Heart right ventricle (tissue), 16 donors: ENCODE results near the gene MACROD2. TPM values are rescaled to one million over a fixed set of nuclear protein-coding genes. Genes with fewer than 3 reads are reported as not detected.

ENCODE experiments used
- ATAC-seq, 8 donors: fragments of 200-7000 bp; cut with Tn5 transposase; one replicate each; pipeline ENCODE4 v1.9.1; 2020; ENCODE audit warnings: mild to moderate bottlenecking in 8 of 8, moderate library complexity in 8 of 8, moderate number of reproducible peaks in 1 of 8
- DNase-seq, 2 donors: peaks; one replicate each; pipeline ENCODE4 v3.0.0-alpha.2; 2020
- H3K27ac ChIP-seq, 10 donors: fragments of 200-600 bp; sonication (generic) in 2 of 10; one replicate each; pipeline versions ENCODE4 v1.5.0 to v1.8.0; 2020 to 2022; ENCODE audit warnings: mild to moderate bottlenecking in 3 of 10
- H3K27me3 ChIP-seq, 7 donors: fragments of 200-600 bp; one replicate each; pipeline ENCODE4 v1.8.0; 2021 to 2022; ENCODE audit warnings: mild to moderate bottlenecking in 2 of 7
- H3K36me3 ChIP-seq, 9 donors: fragments of 200-600 bp; sonication (generic) in 1 of 9; one replicate each; pipeline versions ENCODE4 v1.5.0 to v1.8.0; 2020 to 2022; ENCODE audit warnings: mild to moderate bottlenecking in 2 of 9
- H3K4me1 ChIP-seq, 9 donors: fragments of 200-600 bp; sonication (generic) in 1 of 9; one replicate each; pipeline versions ENCODE4 v1.5.0 to v1.8.0; 2020 to 2022; ENCODE audit warnings: mild to moderate bottlenecking in 4 of 9
- H3K4me3 ChIP-seq, 10 donors: fragments of 200-600 bp; sonication (generic) in 2 of 10; one replicate each; pipeline versions ENCODE4 v1.5.0 to v1.8.0; 2020 to 2022; ENCODE audit warnings: mild to moderate bottlenecking in 7 of 10, moderate library complexity in 2 of 10
- H3K9me3 ChIP-seq, 11 donors: fragments of 200-600 bp in 10 of 11; sonication (generic) in 2 of 11; one replicate each; pipeline versions ENCODE4 v1.5.0 to v1.8.0; 2013 to 2022; ENCODE audit warnings: mild to moderate bottlenecking in 2 of 11, control low read depth in 1 of 11, moderate library complexity in 1 of 11
- CTCF ChIP-seq, 9 donors: fragments of 200-600 bp; sonication (generic) in 2 of 9; IDR thresholded peaks; one replicate each; pipeline versions ENCODE4 v1.5.0 to v1.8.0; 2021 to 2022; ENCODE audit warnings: antibody characterized with exemption in 9 of 9, mild to moderate bottlenecking in 5 of 9, moderate library complexity in 1 of 9
- WGBS, 2 donors: extraction: QIAGEN DNeasy Blood & Tissue Kit; methylation state at CpG; one replicate each; pipeline ENCODE4 v1.1.7; 2013; ENCODE audit warnings: inconsistent platforms in 1 of 2; 5-methylcytosine and 5-hydroxymethylcytosine counted together
- intact Hi-C, 10 donors: fragments of 100-400 bp; cut with DNase I; formaldehyde crosslinking; loops; one replicate each; pipeline versions ENCODE4 v1.11.1 to v1.14.2; 2022
- polyA plus RNA-seq, 2 donors: library from polyadenylated mRNA; stranded (reverse); fragments of 200-250 nt; gene quantifications; one replicate each; pipeline ENCODE4 v1.2.3, GENCODE V29; 2013
- total RNA-seq, 10 donors: library from RNA; stranded (reverse); fragmentation: NEBNext Ultra II Directional in 3 of 10; extraction: Animal tissue kit (Norgen Biotek cat#: 25700) in 3 of 10; gene quantifications; one replicate each; pipeline versions ENCODE4 v1.2.1 to v1.2.4, GENCODE V29; 2021 to 2023
- donor health status: Arrhythmogenic right ventricular cardiomyopathy.
- donor health status: ischemic (EF 13 %, LVEDD 7.1; RV severe dilation, severe dysfunction).
- donor health status: healthy with polysubstance abuse.
- donor health status: DM: no; HTN: yes; CAD: no.
- donor health status: DM: no; HTN: no; CAD: no.
- donor health status: ischemic (EF 25% LVEDD 6.9; RV normal size, moderate dysfunction).
- donor health status: ischemic (EF 25% LVEDD 5.7; RV mildly dilated, moderate dysfunction).
- donor health status: healthy.
- donor health status: DM: yes; HTN: yes; CAD: no.
- donor health status: Ischemic cardiomyopathy.
- donor health status: ischemic (EF 35%, LVEDD 5.7; RV mildly dilated, moderate dysfunction).
- donor health status: nonischemic (EF 11% LVEDD 7.7; RV severe dilation, severe dysfunction).
- donor health status: DM: yes; HTN: yes; CAD: no.
- donor health status: PGD.
- donor health status: ischemic (EF 29% LVEDD 5.4; RV normal size, mild dysfunction).
- donor health status: nonischemic (EF 23%, LVEDD 6.1; RV moderate dilation, normal function).

The MACROD2 gene
- total and polyA plus RNA-seq, 12 donors = 0.28 to 6.4 (median 4.1) TPM

GRCh38 chr20:14889496-14890255 is 894.4 kb downstream of the MACROD2 start:
- Histone ChIP-seq H3K4me3 (no peak overlapping the region), H3K27me3 (no peaks in the 10 kb centered on the region), H3K27ac (no peak overlapping the region), H3K36me3 (no peaks in the 10 kb centered on the region), H3K4me1 (no peaks in the 10 kb centered on the region), H3K9me3 (no peaks in the 10 kb centered on the region)
- WGBS, 2 donors = 72 to 77% methylated on average over 5 of the region's 5 CpGs
- ATAC-seq = no peak
- TF ChIP-seq CTCF (IDR thresholded peaks at IDR 0.05) = no peak
- intact Hi-C loops = no loop called here
- DNase-seq = no peak

- ATAC-seq = no peak
- Histone ChIP-seq H3K4me1 (no peaks in the 10 kb centered on the region), H3K27ac (no peak overlapping the region), H3K36me3 (no peaks in the 10 kb centered on the region), H3K9me3 (no peaks in the 10 kb centered on the region), H3K27me3 (no peaks in the 10 kb centered on the region), H3K4me3 (no peak overlapping the region)
- no peak for DNase-seq
- TF ChIP-seq CTCF (IDR thresholded peaks at IDR 0.05) = no peak
- intact Hi-C loops = no loop called here
Observed at GRCh38 chr20:14890713-14891112, 895.4 kb downstream of the MACROD2 start.

DNA sequence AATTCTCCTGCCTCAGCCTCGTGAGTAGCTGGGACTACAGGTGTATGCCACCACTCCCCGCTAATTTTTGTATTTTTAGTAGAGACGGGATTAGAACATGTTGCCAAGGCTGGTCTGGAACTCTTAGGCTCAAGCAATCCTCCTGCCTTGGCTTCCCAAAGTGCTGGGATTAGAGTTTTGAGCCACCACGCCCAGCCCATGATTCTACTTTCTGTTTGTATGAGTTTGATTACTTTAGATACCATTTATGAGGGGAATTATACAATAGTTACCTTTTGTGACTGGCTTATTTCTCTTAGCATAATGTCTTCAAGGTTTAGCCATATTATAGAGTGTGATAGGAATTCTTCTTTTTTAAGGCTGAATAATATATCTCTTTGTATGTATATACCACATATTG is 897.5 kb downstream of the MACROD2 start:
- Histone ChIP-seq H3K27me3 (no peaks in the 10 kb centered on the region), H3K27ac (no peak overlapping the region), H3K36me3 (no peaks in the 10 kb centered on the region), H3K4me3 (no peak overlapping the region), H3K4me1 (no peaks in the 10 kb centered on the region), H3K9me3 (peaks cover 0 to 3% (median 0%) of the 10 kb centered on the region in 11 donors)
- 78 to 92% methylated on average over 4 of the region's 4 CpGs for WGBS, 2 donors
- no peak for DNase-seq
- no peak for ATAC-seq
- no peak for TF ChIP-seq CTCF (IDR thresholded peaks at IDR 0.05)
- intact Hi-C loops = no loop called here

DNA sequence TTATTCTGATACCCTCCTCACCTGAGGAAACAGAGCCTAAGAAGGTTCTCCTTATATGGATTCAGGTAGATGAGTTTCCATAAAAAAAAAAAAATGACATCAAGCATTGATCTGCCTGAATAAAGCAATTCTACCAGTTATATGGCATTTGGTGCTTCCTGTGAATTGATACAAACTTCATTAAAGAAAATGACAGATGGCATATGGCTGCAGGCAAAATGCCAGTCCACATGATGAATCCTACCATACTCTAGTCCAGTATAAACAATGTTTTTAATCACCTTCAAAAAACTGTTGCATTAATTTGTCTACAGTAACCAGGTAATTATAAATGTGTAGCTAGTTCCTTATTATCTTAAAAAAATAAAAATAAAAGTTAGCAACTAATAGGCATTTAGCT is 901.3 kb downstream of the MACROD2 start:
- no peak for TF ChIP-seq CTCF (IDR thresholded peaks at IDR 0.05)
- intact Hi-C loops = no loop called here
- H3K27ac ChIP-seq = no peak overlapping the region
- ATAC-seq = no peak
- DNase-seq = no peak
- peaks cover 0 to 4% (median 0%) of the 10 kb centered on the region in 11 donors for H3K9me3 ChIP-seq
- no peak overlapping the region for H3K4me3 ChIP-seq
- no peaks in the 10 kb centered on the region for H3K36me3 ChIP-seq
- H3K27me3 ChIP-seq = no peaks in the 10 kb centered on the region
- H3K4me1 ChIP-seq = no peaks in the 10 kb centered on the region
